GM10266 (cell line): ENCODE data around the gene NSUN7.

ENCODE experiments used
- DNase-seq: peaks from one replicate; pipeline ENCODE4 v3.0.0; 2012; ENCODE audit errors: extremely low spot score
- TF ChIP-seq, protein P1 (sequence below): IDR thresholded peaks from 2 replicates; pipeline ENCODE4 v1.5.1; 2012; ENCODE audit warnings: mild to moderate bottlenecking, low read depth; ENCODE audit not compliant: control insufficient read depth, insufficient read depth; ENCODE audit errors: missing control alignments

NSUN7 gene

DNA sequence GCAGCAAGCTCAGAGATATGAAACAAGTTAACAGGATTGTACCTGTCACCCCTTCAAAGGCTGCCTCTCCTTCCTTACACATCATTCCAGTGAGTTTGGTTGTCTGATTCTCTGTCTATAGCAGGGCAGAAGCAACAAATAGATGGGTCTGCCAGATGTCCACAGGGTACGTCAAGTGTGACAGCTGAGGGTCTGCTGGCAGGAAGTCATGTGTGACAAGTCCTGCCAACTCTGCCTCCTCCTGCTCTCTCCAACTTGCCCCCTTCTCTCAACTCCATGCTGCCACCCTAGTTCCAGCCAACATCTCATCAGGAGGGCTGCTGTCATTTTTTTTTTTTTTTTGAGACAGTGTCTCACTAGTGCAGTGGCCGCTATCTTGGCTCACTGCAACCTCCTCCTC lies 109.2 kb downstream of the NSUN7 start:
- no peak for DNase-seq
- TF ChIP-seq, protein P1, sequence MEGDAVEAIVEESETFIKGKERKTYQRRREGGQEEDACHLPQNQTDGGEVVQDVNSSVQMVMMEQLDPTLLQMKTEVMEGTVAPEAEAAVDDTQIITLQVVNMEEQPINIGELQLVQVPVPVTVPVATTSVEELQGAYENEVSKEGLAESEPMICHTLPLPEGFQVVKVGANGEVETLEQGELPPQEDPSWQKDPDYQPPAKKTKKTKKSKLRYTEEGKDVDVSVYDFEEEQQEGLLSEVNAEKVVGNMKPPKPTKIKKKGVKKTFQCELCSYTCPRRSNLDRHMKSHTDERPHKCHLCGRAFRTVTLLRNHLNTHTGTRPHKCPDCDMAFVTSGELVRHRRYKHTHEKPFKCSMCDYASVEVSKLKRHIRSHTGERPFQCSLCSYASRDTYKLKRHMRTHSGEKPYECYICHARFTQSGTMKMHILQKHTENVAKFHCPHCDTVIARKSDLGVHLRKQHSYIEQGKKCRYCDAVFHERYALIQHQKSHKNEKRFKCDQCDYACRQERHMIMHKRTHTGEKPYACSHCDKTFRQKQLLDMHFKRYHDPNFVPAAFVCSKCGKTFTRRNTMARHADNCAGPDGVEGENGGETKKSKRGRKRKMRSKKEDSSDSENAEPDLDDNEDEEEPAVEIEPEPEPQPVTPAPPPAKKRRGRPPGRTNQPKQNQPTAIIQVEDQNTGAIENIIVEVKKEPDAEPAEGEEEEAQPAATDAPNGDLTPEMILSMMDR: no peak
